Memory B cell (primary cell): ENCODE measurements around the gene MYH6.
A peak's percentile ranks its signal among the peaks of the same experiment; 100 is the strongest.

Experiments
- ATAC-seq: fragments of 150-1000 bp; cut with Tn5 transposase; 2 replicates; pipeline ENCODE4 v1.10.0; 2021; ENCODE audit warnings: low read depth, mild to moderate bottlenecking, moderate library complexity
- DNase-seq, 2 donors: peaks; one replicate each; pipeline ENCODE4 v3.0.0; 2022; ENCODE audit warnings: low spot score in 2 of 2
- H3K27ac Mint-ChIP-seq: one replicate; pipeline ENCODE4 v1.8.0; 2022; ENCODE audit warnings: mild to moderate bottlenecking, moderate library complexity, mixed read lengths
- H3K27me3 Mint-ChIP-seq: one replicate; pipeline ENCODE4 v1.8.0; 2022; ENCODE audit warnings: mixed read lengths
- H3K36me3 Mint-ChIP-seq: one replicate; pipeline ENCODE4 v1.8.0; 2022; ENCODE audit warnings: mild to moderate bottlenecking, mixed read lengths
- H3K4me1 Mint-ChIP-seq: one replicate; pipeline ENCODE4 v1.8.0; 2022; ENCODE audit warnings: mixed read lengths
- H3K4me3 Mint-ChIP-seq: one replicate; pipeline ENCODE4 v1.8.0; 2022; ENCODE audit warnings: mild to moderate bottlenecking, moderate library complexity, mixed read lengths
- H3K9me3 Mint-ChIP-seq: one replicate; pipeline ENCODE4 v1.8.0; 2022; ENCODE audit warnings: mixed read lengths

The MYH6 gene

GRCh38 chr14:23360496-23360895 lies 47.6 kb downstream of the MYH6 start:
- no peak overlapping the region for H3K27ac Mint-ChIP-seq
- peaks cover 16% of the 10 kb centered on the region for H3K27me3 Mint-ChIP-seq
- no peak overlapping the region for H3K4me3 Mint-ChIP-seq
- ATAC-seq (no peak), DNase-seq (no peak)
- H3K4me1 Mint-ChIP-seq = no peaks in the 10 kb centered on the region
- no peaks in the 10 kb centered on the region for H3K36me3 Mint-ChIP-seq
- no peaks in the 10 kb centered on the region for H3K9me3 Mint-ChIP-seq

- H3K27ac Mint-ChIP-seq = no peak overlapping the region
- H3K36me3 Mint-ChIP-seq = no peaks in the 10 kb centered on the region
- no peaks in the 10 kb centered on the region for H3K4me1 Mint-ChIP-seq
- peaks cover 22% of the 10 kb centered on the region for H3K27me3 Mint-ChIP-seq
- no peak overlapping the region for H3K4me3 Mint-ChIP-seq
- DNase-seq (no peak), ATAC-seq (no peak)
- H3K9me3 Mint-ChIP-seq = no peaks in the 10 kb centered on the region
Measured at GRCh38 chr14:23359722-23360447, 48.2 kb downstream of the MYH6 start.

GRCh38 chr14:23359167-23359626 lies 48.9 kb downstream of the MYH6 start:
- no peak for ATAC-seq
- Mint-ChIP-seq H3K9me3 (no peaks in the 10 kb centered on the region), H3K36me3 (no peaks in the 10 kb centered on the region), H3K27ac (no peak overlapping the region), H3K4me1 (no peaks in the 10 kb centered on the region), H3K27me3 (peaks cover 19% of the 10 kb centered on the region), H3K4me3 (no peak overlapping the region)
- DNase-seq = no peak

GRCh38 chr14:23358553-23359166 lies 49.4 kb downstream of the MYH6 start:
- H3K27ac Mint-ChIP-seq = no peak overlapping the region
- no peaks in the 10 kb centered on the region for H3K4me1 Mint-ChIP-seq
- DNase-seq (no peak), ATAC-seq (no peak)
- no peak overlapping the region for H3K4me3 Mint-ChIP-seq
- H3K36me3 Mint-ChIP-seq = no peaks in the 10 kb centered on the region
- peaks cover 24% of the 10 kb centered on the region for H3K27me3 Mint-ChIP-seq
- H3K9me3 Mint-ChIP-seq = no peaks in the 10 kb centered on the region

GRCh38 chr14:23358042-23358441 lies 50.0 kb downstream of the MYH6 start:
- H3K4me1 Mint-ChIP-seq = peaks cover under 1% of the 10 kb centered on the region
- H3K4me3 Mint-ChIP-seq = no peak overlapping the region
- ATAC-seq (no peak), DNase-seq (no peak)
- peaks cover 31% of the 10 kb centered on the region for H3K27me3 Mint-ChIP-seq
- no peak overlapping the region for H3K27ac Mint-ChIP-seq
- H3K36me3 Mint-ChIP-seq = no peaks in the 10 kb centered on the region
- no peaks in the 10 kb centered on the region for H3K9me3 Mint-ChIP-seq

- ATAC-seq = no peak
- H3K4me3 Mint-ChIP-seq = no peak overlapping the region
- no peaks in the 10 kb centered on the region for H3K9me3 Mint-ChIP-seq
- H3K27me3 Mint-ChIP-seq = peaks cover 33% of the 10 kb centered on the region
- H3K27ac Mint-ChIP-seq = no peak overlapping the region
- H3K4me1 Mint-ChIP-seq = peaks cover 4% of the 10 kb centered on the region
- H3K36me3 Mint-ChIP-seq = no peaks in the 10 kb centered on the region
- DNase-seq = no peak
Measured at GRCh38 chr14:23357261-23357660, 50.8 kb downstream of the MYH6 start.

- H3K36me3 Mint-ChIP-seq = no peaks in the 10 kb centered on the region
- H3K4me1 Mint-ChIP-seq = peaks cover 4% of the 10 kb centered on the region
- no peaks in the 10 kb centered on the region for H3K9me3 Mint-ChIP-seq
- H3K27me3 Mint-ChIP-seq = peaks cover 33% of the 10 kb centered on the region
- ATAC-seq (no peak), DNase-seq (no peak)
- no peak overlapping the region for H3K4me3 Mint-ChIP-seq
- H3K27ac Mint-ChIP-seq = no peak overlapping the region
Measured at GRCh38 chr14:23356662-23357061, 51.4 kb downstream of the MYH6 start.

- H3K4me1 Mint-ChIP-seq = peaks cover 7% of the 10 kb centered on the region
- ATAC-seq (no peak), DNase-seq (no peak)
- H3K9me3 Mint-ChIP-seq = no peaks in the 10 kb centered on the region
- H3K27me3 Mint-ChIP-seq = peaks cover 36% of the 10 kb centered on the region
- no peak overlapping the region for H3K27ac Mint-ChIP-seq
- no peak overlapping the region for H3K4me3 Mint-ChIP-seq
- H3K36me3 Mint-ChIP-seq = no peaks in the 10 kb centered on the region
Measured at GRCh38 chr14:23355871-23356435, 52.1 kb downstream of the MYH6 start.

GRCh38 chr14:23354990-23355389 lies 53.1 kb downstream of the MYH6 start:
- Mint-ChIP-seq H3K27me3 (peaks cover 42% of the 10 kb centered on the region), H3K27ac (no peak overlapping the region)
- no peak for ATAC-seq

GRCh38 chr14:23353433-23353780 lies 54.7 kb downstream of the MYH6 start:
- Mint-ChIP-seq H3K4me1 (peaks cover 7% of the 10 kb centered on the region), H3K36me3 (peaks cover 3% of the 10 kb centered on the region), H3K27ac (no peak overlapping the region), H3K9me3 (no peaks in the 10 kb centered on the region), H3K4me3 (peak overlapping the region; percentile 67), H3K27me3 (peaks cover 44% of the 10 kb centered on the region)
- no peak for DNase-seq
- no peak for ATAC-seq

More at GRCh38 chr14:23354990-23355389, 53.1 kb downstream of the MYH6 start:
- H3K9me3 Mint-ChIP-seq = no peaks in the 10 kb centered on the region
- no peak for DNase-seq
- peaks cover 7% of the 10 kb centered on the region for H3K4me1 Mint-ChIP-seq
- peaks cover 3% of the 10 kb centered on the region for H3K36me3 Mint-ChIP-seq
- H3K4me3 Mint-ChIP-seq = no peak overlapping the region

GRCh38 chr14:23352506-23353432 lies 55.3 kb downstream of the MYH6 start, which contains the start of gene SLC22A17:
SLC22A17 (minus strand) TSS chr14:23352887.
- H3K27me3 Mint-ChIP-seq = peaks cover 44% of the 10 kb centered on the region
- peak within 1 kb of the TSS; percentile 67 for H3K4me3 Mint-ChIP-seq
- H3K36me3 Mint-ChIP-seq = peaks cover 3% of the 10 kb centered on the region
- DNase-seq (peak in 1 of 2 donors; percentile 30), ATAC-seq (peak; percentile 86)
- H3K9me3 Mint-ChIP-seq = no peaks in the 10 kb centered on the region
- no peak within 1 kb of the TSS for H3K27ac Mint-ChIP-seq
- H3K4me1 Mint-ChIP-seq = peaks cover 7% of the 10 kb centered on the region

GRCh38 chr14:23351681-23352505 lies 56.2 kb downstream of the MYH6 start:
- DNase-seq (no peak), ATAC-seq (peak; percentile 11)
- Mint-ChIP-seq H3K9me3 (no peaks in the 10 kb centered on the region), H3K27ac (no peak overlapping the region), H3K27me3 (peaks cover 44% of the 10 kb centered on the region), H3K36me3 (peaks cover 3% of the 10 kb centered on the region), H3K4me3 (peak overlapping the region; percentile 44), H3K4me1 (peaks cover 7% of the 10 kb centered on the region)

GRCh38 chr14:23349156-23349845 lies 58.8 kb downstream of the MYH6 start:
- no peak for DNase-seq
- Mint-ChIP-seq H3K27me3 (peaks cover 36% of the 10 kb centered on the region), H3K9me3 (no peaks in the 10 kb centered on the region), H3K27ac (no peak overlapping the region), H3K4me3 (no peak overlapping the region), H3K4me1 (peaks cover 7% of the 10 kb centered on the region), H3K36me3 (peaks cover 3% of the 10 kb centered on the region)
- no peak for ATAC-seq
